NOMO-1 treated with DMSO at 0.1 percent for 48 hours (cell line): Measurements from ENCODE around the gene NCK1.

Source experiments
- DNase-seq: peaks from one replicate; lab custom pipeline; 2025; ENCODE audit not compliant: unreplicated experiment; lab: John Stamatoyannopoulos, UW

The NCK1 gene

DNA sequence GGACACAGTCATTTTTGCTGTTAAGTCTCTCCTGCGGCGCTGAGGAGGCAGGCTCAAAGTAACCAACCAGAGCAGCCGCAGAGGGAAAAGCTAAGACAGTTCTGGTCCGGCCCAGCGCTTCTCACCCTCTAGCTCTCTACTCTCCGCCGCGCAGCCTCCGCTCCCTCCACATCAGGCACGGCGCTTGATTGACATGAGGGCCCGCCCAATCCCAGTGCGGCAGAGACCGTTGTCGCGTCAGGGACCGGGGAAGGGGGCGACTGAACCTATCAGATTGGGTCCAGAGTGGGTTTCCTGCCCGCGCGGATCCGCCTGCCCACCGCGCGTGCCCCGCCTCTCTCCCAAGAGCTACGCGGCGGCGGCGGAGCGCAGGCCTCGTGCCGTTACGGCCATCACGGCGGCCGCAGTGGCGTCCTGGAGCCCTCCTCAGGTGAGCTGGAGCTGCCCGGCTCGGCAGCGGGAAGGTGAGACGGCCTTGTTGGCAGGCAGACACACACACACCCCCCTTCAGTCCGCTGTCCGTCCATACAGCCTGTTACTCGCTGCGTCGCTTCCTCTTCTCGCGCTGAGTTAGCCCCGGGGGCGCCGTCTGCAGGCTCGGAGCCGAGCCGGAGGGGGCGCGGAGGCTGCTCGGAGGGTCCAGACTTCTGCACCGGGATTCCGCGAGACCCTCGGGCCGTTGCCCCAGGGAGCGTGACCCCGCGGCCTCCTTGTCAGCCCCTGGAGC, at the start of gene NCK1:
Gene NCK1 (plus strand): TSS at position 319 of the 727 bp plus-strand sequence. CDS start 65,794 bp downstream, outside the sequence.
- peak; percentile 99 for DNase-seq

DNA sequence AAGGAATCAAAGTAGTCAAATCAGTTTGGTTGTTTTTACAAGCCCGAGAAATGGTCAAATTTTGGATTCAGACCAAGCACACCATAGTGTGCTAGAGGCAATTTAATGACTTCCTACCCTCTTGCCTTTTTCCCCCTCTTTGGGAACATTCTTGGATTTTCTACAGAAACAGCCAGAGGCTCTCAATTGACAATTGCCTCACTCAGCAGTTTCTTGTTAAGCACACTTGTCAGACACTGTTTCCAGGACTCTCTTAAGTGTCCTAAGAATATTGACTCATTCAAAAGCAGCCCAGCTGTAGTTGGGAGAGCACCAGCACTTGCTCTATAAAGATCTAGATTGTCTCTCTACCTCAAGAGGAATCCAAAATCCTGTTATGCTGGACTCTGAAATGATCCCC, 44.6 kb upstream of the NCK1 start:
- no peak for DNase-seq

DNA sequence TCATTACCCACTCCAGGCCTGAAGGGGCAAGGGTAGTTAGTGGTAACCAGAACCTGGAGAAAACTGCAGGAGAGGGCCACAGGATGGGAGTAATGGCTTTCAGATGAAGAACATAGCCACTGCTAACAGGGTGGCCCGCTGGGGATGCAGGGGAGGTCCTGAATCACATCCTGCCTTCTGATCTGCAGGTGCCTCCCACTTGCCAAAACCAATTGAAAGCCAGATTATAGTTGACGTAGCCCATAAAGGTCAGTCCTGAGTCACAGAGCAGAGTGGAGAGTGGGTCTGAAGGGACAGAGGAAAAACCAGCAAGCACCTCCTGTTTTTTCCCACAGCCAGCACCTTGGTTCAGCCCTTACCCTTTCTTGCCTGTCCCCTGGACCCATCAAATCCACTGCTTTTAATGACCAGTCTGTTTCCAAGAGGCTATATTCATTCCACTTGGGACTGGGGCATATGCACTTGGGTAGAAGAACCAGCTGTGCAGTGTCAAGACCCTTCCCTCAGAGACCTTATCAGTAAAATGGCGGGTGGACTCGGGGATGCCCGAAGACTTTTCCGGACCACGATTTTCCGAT, 43.7 kb upstream of the NCK1 start:
- no peak for DNase-seq

DNA sequence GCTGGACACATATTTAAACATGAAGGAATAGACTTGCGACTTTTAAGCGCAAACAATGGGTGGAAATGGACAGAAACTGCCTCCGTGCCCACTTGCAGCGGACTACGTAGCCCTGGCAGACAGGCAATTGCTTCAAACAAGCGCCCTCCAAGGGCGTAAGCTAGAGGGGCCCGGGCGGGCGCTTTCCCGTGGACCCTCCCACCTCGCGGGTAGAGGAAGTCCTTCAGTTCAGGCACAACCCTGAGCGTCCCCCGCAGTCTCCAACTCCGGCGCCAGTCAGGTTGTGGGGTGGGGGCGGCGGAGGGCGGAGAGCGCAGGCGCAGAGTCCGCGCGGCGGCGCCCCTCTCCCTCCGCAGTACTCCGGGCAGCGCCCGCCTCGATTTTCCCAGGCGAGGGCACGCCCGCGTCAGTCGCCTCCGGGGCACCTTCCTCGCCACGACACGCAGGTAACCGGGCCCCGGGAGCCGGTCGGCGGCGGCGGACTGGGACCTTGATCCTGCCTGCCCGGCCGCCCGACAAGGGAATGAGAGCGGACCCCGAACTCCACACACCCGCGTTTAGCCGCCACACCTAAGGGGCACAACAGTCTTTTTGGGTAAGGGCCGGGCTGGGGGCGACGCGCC, 43.1 kb upstream of the NCK1 start, which contains the start of gene SLC35G2:
Gene SLC35G2 (plus strand): TSS at position 358 of the 623 bp plus-strand sequence. CDS start 35,335 bp downstream, outside the sequence.
- DNase-seq, result peak; percentile 24

DNA sequence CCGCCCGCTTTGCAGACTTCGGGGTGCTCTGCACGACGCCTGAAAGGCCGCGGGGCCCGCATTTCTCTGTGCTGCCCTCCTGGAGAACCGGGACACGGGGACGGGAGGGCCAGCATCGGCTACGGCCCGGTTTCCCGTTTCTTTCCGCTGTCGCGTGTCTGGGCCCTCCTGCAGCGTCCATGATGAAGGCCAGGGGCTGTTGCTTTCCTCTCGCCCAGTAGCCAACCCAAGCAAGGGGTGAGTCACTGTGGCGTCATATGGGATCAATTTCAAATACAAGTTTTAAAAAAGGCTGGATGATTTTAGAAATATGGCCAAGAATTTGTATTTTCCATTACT, 42.6 kb upstream of the NCK1 start:
- peak; percentile 13 for DNase-seq

DNA sequence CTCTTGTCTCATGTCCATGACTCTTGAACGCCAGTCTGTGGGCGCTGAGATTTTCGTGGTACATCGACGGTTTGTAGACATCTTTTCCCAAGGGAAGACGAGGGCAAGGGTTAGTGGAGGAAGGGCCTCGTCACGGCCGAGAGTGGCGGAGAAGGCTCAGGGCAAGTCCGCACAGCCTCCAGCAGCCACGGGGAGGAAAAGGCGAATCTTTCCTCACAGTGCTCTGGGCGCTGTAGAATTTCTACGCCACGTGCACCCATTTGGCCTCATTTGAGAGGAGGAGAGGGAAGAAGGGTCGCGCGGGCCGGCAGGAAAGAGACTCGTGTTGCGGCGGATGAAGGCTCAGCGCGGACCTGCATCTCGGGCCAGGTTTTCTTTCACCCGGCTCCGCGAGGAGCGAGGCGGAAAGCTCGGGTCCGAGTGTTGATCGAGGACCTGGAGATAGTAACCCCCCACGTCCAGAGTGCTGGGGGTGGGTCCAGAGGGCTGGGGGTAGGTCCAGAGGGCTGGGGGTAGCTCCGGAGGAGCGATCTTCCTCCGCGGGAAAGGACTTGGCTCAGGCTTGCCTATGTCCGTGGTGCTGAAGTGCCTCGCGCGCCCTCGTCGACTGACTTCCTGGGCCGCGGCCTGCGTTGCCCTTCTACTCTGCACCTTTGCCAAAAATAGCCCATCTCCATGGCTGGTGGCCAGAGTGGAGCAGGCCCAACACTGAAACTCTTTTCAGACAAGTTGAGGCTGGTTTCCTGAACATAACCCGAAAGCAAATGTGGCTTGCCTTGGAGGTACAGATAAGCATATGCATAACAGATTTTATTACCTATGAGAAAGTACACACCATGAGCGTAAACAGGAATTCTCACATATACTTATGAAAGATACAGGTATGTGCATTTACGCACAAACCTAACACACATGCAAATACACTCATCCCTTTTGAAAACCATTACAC, 42.0 kb upstream of the NCK1 start:
- peak; percentile 22 for DNase-seq

DNA sequence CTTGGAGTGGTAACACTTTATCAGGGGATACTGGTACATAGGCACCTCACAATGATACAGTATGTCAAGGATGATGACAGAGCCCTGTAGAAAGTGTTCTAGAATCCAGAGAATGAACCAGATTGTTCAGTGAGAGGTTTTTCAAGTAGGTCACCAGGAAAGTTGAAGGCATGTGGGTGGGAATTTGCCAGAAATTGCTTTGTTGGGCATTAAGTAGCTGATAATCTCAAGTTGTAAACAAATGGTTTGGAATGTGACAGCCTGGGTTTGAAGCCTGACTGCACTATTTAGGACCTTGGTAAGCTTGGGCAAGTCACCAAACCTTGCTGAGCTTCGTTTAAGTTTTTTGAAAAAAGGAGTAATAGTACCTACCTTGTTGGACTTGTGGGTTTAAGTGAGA, 30.5 kb upstream of the NCK1 start:
- DNase-seq, result no peak

DNA sequence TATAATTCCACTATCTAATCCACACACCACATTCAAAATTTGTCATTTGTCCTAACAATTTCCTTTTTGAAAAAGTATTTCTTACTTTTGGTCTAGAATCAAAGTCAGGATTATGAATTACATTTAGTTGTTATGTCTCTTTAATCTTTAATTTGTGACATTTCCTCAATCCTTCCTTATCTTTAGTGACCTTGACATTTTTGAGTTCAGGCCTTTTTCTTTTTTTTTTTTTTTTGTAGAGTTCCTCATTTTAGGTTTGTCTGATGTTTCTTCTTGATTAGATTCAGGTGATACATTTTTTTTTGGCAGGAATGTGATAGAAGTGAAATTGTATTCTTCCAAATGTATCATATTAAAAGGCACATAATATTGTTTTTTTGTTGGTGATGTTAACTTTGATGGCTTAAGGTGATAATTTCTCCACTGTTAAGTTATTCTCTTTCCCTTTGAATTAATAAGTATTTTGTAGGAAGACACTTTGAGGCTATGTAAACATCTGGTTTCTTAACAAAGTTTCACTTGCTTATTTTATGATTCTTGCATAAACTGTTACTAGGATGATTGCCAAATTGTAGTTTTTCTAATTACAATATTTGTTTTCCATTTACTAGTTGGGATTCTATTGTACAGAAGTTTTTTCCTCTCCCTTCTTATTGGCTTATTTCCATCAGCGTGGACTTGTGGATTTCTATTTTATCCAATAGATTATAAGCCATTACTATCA, 26.8 kb upstream of the NCK1 start:
- DNase-seq, result peak; percentile 29

DNA sequence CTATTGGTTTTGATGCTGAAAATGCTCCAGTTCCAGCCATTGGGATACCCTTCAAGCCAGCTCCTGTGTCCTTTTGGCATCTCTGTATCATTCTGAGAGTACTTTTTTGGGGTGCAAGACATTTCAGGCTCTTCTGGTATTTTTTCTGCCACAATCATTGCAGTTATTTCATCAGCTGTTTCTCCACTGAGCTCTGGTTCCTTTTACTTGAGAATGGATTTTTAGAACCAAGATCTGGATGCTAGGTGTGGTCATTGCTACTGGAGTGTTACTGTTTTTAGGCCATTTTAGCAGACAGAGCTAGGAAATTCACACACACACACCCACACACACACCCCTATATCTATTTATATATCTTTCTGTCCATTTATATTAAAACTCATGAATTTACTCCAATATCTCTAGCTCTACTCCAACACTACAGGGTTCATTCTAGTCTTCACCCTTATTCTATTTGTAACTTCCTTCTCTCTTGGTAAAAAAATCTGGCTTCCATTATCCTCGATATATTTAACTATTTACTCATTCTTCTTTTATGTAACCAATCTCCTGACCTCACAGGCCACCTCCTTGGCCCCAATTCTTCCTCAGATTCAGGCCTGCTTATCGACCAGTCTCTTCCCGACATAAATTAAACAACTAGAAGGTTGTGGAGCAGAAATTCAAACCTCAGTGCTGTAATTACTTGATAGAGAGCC, 26.0 kb upstream of the NCK1 start:
- no peak for DNase-seq

DNA sequence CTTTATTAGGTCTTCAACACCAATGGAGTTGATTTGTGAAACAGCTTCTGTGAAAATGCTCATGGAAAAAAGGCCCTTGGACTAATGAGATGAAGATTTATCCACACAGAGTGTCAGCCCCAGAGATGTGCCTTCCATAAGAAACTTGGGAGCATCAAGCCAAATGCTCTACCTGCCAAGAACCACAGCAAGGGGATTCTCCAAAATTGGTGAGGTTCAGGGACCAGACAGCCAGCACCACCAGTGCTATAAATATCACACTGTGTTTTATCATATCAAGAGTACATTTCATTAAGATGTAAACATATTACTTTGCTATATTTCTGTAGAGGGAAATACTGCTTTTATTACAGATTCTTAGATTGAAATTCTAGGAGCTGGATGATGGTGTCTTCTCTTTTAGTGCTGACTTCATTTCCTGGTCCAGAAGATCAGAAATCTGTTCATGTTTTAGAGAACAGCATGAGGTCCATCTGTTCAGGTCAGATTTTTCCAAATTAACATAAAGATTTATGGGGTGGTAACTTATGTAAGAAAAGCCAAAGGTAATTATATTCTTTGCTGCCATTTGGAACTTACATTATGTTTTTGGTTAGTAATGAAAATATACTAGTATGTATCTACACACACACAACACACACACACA, 25.4 kb upstream of the NCK1 start:
- no peak for DNase-seq

DNA sequence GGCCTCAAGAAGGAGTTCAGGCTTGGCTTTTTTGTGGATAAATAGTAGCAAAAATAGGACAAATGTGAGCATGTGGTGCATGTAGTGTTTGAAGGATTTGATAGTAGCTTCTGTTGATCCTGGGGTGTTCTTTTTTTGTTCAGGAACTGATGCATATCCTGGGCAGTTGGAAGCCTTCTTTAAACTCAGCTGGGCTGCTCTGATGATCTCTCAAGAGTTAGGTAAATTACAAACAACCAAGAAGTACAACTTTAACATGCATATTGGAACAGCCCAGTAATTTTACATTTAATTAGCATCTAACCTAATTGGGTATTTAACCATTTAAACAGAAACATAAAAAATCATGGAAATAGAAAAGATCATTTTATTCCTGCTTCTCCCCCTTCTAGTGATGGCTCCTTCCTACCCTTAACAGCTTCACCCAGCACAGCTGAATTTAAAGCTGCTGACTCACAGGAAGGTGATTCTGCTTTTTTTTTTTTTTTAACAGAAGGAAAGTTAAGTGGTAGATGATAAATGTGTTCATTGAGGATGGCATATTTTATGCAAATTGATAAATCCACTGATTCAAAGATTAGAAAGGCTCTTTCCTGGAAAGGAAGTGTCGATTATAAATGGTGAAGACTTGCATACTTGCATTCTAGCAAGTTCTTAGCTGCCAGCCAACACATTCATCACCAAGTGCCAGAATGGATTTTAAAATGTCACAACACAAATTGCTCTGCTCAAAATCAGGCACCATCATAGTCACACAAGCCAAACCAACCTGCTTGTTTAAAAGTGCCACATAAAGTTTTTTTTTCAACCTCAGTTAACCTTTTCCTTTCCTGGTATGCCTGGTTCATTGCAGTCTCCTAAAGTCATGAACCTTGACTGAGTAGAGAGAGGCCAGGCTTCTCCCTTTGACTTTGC, 23.1 kb upstream of the NCK1 start:
- peak; percentile 67 for DNase-seq

DNA sequence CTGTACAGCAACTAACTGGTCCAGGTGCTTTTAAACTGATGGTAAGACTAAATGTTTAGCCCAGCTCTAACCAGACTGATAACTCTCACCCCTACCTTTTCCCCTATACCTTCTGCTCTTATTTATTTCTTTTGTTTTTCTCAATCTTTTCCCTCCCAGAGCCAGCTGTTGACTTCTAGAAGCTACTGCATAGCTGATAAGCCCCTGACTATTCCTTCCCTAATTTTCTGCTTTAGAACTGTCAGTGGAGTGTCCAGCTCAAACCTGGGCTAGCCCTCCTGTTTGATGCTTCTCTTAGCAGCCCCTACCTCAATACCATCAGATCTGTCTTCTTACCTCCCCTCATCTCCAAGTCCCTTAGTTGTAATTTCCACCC, 22.5 kb upstream of the NCK1 start:
- no peak for DNase-seq

DNA sequence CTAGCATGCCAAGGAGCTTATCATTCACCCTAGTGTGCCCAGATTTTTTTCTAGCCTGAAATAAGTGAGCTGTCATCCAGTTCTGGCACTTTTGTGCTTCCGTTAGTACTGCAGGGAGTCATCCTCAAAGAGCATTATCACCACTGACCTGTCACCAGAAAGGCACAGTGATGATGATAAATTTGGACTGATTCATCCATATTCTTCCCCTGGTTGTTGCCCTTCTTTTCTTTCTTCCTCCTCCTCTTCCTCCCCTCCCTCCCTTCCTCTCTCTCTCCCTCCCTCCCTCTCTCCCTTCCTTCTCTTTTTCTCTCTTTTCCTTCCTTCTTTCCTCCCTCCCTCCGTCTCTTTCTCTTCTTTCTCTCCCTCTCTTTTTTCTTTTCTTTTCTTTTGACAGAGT, 21.8 kb upstream of the NCK1 start:
- no peak for DNase-seq

DNA sequence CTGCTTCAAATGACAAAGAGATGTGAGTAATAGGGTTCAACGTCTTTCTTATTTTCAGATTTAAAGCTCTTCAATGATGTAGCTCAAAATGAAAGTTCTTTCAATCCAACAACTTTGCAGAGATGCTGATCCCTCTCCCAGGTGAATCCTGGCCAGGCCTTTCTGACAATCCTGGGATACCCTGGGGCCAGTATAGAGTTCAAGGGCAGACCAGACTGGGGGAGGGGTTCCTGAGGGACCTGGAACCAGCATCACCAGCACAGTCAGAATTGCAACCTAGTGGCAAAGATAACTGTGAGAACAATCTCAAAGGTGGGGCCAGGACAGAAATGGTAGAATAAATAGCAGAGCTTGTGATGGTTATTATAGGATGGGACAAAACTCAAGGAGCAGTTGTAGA, 19.7 kb upstream of the NCK1 start:
- no peak for DNase-seq

DNA sequence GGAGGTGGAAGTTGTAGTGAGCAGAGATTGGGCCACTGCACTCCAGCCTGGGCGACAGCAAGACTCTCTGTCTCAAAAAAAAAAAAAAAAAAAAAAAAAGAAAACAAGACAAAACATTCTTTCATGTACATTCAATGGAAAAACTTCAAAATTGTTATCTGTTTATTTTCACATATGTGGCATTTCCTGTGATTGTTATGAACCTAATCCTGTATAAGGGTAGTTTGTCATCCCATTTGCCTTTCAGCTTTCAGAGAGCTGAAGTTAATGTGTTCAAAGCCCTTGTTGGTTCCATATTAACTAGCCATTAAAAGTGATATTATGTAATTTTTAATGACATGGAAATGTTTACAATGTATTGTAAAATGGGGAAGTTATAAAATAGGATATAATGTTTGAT, 17.3 kb upstream of the NCK1 start:
- no peak for DNase-seq

DNA sequence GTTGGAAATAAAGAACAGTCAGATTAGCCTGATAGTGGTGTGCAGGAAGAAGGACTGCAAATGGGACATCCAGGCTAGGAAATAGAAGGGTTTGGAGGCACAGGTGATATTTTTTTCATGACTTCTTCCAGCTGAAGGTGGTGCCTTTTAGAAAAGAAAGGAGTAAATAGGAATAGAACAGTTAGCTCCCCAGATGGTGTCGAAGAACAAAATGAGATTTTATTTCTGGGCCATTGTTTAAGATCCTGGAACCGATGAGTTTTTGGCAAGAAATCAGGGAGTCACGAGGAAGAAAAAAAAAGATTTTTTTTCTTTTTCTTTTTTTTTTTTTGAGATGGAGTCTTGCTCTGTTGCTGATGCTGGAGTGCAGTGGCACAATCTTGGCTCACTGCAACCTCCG, 9.8 kb upstream of the NCK1 start:
- DNase-seq, result no peak

DNA sequence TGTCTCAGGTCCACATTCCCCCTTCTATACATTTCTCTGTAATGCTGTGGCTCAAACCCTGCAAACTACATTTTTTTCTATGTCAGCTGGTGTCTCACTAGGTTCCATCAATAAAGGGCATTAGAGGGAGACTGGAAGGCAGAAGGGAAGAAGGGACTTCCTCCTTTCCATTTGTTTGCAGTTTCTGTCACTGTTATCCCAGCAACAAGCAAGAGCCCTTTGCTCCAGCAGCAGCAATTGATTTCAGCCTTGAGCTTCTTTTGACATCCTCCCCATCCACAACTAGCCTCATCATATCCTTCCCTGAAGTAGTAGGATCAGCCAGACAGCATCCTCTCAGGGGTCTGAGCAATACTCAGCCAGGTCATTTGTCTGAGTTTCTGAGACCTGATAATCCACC, 5.3 kb upstream of the NCK1 start:
- peak; percentile 42 for DNase-seq

DNA sequence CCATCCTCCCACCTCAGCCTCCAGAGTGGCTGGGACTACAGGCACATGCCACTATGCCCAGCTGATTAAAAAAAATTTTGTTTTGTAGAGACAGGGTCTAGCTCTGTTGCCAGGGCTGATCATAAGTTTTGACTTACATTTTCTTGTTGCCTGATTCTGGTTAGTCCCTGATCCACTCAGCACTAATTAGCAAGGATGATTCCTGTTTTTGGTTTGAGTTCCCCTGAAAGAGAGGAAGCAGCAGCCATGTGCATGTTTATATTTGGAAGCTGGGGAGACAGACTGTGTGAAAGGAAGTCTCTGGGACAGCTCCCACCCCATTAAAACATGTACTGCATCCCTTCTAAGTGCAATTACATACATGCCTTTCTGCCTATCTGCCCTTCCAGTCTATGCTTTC, 3.6 kb upstream of the NCK1 start:
- DNase-seq, result no peak

DNA sequence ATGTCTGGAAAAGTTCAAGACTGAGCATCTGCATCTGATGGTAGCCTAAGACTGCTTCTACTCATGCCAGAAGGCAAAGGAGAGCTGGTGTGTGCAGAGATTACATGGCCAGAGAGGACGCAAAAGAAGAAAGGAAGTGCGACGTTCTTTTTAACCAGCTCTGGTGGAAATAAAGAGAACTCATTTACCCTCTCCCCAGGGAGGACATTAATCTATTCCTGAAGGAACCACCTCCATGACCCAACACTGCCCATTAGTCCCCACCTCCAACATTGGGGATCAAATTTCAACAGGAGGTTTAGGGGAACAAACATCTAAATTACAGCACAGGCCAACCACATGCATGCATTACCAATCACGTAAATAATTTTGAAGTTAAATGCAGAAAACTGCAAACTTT, 1.5 kb upstream of the NCK1 start:
- no peak for DNase-seq
